NCI-H2081 treated with DMSO at 0.1 percent for 48 hours (cell line): ENCODE measurements around the gene EBI3.
"Not testable (repeated sequence)": the region's sequence is repeated elsewhere in the genome, so short reads cannot be mapped to it uniquely, and the experiment has no call there.

Experiments
- DNase-seq: peaks from one replicate; lab custom pipeline; 2025; lab: John Stamatoyannopoulos, UW

The EBI3 gene

DNA sequence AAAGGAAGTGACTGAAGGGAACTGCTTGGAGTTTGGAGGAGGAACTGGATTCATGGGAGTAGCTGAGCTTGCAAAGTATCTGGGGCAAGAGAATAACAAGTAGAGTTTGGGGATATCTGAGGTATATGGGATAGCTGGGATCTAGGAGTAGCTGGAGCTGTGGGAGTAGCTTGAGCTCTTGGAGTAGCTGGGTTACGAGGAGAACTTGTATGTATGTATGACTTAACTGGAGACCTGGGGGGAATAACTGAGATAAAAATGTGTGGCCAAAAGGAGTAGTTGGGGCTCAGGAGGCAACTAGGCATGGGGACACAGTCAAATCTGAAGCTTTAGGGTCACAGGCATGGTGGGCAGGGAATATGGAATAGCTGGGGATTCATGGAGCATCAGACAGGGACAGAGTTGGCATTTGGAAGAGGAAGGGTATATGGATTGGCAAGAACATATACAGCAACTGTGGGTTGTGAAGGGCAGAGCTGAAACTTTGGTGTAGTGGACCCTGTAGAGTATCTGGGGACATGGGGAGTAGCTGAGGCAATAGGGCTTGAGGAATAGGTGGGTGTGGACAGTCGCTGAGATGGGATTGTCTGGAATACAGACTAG lies 28.3 kb upstream of the EBI3 start:
- DNase-seq, result no peak

DNA sequence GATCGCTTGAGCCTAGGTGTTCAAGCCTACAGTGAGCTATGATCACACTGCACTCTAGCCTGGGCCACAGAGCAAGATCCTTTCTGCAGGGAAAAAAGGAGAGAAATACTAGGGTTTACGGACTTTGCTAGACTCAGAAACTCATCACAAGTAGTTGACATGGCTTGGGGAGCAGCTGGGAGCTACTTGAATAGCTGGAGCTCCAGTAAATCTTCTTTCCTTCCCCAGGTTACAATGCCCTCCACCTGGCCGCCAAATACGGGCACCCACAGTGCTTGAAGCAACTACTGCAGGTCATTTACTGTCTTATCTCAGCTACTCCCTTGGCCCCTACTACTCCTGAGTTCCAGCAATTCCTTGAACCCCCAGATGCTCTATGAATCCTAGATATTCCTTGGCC lies 27.5 kb upstream of the EBI3 start:
- no peak for DNase-seq

DNA sequence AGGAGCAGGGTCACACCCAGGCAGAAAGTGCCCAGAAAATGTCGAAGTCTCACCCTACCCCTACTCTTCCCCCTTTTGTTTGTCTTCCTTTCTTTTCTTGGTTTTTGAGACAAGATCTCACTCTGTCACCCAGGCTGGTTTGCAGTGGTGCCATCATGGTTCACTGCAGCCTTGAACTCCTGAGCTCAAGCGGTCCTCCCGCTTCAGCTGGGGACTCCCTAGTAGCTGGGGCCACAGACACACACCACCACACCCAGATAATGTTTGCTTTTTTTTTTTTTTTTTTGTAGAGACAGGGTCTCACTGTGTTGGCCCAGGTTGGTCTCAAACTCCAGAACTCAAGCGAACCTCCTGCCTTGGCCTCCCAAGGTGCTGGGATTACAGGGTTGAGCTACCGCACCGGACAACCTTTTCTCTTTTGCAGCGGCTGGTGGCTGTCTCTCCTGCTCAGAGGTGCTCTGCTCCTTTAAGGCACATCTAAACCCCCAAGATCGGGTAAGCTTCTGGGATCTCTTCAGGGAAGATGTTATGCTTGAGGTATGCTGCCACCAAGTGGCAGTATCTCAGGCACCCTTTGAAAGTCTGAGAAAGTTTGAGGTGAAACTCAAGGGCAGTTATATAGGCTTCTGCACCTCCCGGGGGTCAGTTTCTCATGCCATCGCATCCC lies 22.4 kb upstream of the EBI3 start:
- no peak for DNase-seq

DNA sequence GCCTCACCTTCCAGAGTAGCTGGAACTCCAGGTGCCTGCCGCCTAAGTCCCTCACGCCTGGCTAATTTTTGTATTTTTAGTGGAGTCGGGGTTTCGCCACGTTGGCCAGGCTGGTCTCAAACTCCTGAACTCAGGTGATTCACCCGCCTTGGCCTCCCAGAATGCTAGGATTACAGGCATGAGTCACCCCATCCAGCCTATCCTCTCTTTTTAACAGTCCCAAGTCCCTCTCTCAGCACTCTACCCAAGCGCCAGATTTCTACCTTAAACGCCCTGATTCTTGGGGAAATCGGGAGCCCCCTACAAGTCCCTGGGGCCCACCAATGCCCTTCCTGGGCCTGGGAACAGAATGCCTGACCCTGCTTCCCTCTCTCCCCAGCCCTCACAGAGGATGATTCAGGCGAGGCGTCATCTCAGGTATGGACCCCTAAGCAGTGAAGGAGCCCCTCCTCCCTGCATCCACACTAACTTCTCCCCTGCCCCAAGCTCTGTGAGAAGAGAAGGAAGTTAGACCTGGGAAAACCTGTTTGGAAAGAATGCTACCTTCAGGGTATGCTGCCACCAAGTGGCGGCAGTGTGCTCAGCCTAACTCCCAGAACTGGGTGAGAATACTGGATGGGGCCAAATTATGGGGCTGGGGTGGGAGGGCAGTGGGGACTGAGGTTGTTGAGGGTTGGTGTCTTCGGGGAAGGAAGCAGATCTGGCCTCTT lies 20.8 kb upstream of the EBI3 start:
- DNase-seq, result no peak

DNA sequence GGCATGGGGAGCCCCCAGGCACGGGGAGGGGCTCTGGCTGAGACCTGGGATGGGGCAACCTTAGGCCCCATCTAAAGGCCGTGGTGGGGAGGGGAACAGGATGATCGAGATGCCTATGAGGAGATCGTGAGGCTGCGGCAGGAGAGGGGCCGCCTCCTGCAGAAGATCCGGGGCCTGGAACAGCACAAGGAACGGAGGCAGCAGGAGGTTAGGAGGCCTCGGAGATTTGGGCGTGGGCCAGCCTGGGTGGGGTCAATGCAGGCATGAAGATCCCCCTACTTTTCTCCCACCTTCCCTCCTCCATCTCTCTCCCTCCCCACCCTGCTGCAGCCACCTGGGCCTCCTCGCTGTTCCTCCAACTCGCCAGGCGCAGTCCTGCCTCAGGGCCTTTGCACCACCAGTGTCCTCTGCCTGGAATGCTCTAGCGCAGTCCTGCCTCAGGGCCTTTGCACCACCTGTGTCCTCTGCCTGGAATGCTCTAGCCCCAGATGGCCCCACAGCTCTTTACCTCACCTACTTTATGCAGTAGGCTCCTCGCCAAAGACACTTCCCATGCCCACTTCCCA lies 19.1 kb upstream of the EBI3 start:
- no peak for DNase-seq

DNA sequence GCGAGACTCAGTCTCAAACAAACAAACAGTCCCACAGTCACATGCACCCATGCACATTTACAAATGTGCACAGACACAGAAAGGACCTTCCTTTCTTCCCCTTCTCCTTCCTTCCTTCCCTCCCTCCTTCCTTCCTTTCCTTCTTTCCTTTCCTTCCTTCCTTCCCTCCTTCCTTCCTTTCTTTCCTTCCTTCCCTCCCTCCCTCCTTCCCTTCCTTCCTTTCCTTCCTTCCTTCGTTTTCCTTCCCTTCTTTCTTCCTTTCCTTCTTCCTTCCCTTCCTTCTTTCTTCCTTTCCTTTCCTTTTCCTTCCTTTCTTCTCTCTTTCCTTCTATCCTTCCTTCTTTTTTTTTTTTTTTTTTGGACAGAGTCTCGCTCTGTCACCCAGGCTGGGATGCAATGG lies 16.2 kb upstream of the EBI3 start:
- no peak for DNase-seq

DNA sequence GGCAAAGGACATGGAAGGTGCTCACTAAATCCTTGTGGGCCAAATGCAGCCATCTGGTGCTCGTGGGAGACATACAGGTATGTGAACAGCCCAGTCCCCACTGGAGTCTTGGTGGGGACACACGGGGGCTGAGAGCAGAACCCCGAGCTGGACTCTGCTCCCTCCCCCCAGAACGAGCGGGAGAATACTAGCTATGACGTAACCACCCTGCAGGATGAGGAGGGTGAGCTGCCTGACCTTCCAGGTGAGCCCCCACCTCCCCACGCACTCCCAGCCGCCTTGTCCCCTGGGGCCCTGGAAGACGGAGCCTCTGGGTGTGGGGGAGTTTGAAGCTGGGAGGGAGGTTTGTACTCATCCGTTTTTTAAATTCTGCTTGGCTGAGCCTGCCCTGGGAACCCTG lies 13.5 kb upstream of the EBI3 start:
- no peak for DNase-seq

DNA sequence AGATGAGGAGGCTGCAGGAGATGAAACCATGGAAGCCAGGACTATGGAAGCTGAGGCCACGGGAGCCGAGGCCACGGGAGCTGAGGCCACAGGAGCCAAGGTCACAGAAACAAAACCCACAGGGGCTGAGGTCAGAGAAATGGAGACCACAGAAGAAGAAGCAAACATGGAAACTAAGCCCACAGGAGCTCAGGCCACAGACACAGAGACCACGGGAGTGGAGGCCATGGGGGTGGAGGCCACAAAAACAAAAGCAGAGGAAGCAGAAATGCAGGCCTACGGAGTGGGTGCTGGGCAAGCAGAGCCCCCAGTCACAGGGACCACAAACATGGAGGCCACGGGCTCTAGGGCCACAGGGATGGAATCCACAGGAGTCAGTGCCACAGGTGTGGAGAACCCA lies 12.5 kb upstream of the EBI3 start:
- DNase-seq, result no peak

DNA sequence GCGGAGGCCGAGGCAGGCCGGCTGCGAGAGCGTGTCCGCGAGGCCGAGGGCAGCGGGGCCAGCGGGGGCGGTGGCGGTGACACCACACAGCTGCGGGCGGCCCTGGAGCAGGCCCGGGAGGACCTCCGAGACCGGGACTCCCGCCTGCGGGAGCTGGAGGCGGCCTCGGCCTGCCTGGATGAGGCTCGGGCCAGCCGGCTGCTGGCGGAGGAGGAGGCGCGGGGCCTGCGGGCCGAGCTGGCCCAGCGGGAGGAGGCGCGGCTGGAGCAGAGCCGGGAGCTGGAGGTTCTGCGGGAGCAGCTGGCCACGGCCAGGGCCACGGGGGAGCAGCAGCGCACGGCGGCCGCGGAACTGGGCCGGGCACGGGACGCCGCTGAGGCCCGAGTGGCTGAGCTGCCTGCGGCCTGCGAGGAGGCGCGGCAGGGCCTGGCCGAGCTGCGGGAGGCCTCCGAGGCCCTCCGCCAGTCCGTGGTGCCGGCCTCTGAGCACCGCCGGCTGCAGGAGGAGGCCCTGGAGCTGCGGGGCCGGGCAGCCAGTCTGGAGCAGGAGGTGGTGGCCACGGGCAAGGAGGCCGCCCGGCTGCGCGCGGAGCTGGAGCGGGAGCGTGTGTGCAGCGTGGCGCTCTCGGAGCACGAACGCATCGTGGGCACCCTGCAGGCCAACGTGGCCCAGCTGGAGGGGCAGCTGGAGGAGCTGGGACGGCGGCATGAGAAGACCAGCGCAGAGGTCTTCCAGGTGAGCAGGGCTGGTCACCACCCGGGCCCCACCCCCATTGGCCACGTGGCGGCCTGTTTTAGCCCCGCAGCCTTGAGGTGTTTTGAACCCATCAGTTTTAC lies 11.7 kb upstream of the EBI3 start:
- DNase-seq, result no peak

DNA sequence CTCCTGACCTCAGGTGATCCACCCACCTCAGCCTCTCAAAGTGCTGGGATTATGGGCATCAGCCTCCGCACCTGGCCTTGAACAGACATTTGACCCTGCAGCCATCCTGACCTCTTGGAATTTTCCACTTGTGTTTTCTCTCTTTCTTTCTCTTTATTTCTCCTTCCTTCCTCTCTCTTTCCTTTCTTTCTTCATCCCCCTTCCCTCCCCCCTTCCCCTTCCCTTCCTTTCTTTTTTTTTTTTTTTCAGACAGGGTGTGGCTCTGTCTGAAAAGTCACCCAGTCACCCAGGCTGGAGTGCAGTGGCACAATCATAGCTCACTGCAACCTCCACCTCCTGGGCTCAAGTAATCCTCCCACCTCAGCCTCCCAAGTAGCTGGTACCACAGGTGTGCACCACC lies 10.8 kb upstream of the EBI3 start:
- not testable (repeated sequence) for DNase-seq

DNA sequence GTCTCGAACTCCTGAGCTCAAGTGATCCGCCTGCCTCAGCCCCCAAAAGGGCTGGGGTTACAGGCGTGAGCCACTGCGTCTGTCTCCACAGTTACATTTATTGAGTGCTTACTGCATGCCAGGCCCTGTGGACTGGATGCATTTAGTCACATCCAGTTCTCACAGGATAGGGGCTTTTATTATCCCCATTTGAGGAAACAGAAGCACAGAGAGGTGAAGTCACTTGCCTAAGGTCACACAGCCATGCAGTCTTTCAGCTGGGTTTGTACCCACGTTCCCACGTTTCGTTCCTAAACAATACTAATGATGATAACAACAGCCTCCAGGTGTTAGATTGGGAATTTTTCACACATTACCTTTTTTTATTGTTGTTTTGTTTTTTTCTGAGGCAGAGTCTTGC lies 9.1 kb upstream of the EBI3 start:
- no peak for DNase-seq

DNA sequence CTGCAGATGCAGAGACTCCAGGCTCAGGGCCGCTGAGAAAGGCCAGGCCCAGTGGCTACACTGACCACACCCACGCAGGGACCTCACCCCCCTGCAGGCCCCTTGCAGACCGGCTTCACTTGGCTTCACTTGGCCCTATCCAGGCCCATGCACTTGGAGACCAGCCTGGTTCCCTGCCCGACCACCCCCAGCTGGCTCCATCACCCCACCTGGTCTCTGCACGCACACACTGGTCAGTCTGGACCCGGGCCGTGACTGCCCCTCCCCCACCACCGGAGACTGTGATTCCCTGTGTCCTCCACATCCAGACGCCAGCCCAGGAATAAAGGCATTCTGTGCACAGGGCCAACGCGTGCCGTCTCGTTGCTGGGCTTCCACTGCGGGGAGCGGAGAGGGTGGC lies 4.9 kb upstream of the EBI3 start:
- no peak for DNase-seq

DNA sequence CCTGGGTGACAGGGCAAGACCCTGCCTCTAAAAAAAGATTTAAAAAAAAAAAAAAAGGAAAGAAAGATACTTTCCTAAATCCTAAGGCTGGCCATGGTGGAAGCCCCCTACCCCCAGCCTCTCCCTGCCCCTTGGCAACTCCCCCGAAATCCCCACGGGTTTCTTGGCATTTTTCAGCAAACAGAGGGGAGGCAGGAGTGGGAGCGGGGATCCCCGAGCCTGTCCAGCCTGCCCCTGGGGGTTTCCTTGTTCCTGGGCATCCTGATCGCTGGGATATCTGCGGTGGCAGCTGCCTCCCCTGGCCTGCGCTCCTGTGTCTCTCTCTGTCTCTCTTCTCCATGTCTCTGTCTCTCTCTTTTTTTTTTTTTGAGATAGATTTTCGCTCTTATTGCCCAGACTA lies 3.4 kb upstream of the EBI3 start:
- DNase-seq, result no peak

DNA sequence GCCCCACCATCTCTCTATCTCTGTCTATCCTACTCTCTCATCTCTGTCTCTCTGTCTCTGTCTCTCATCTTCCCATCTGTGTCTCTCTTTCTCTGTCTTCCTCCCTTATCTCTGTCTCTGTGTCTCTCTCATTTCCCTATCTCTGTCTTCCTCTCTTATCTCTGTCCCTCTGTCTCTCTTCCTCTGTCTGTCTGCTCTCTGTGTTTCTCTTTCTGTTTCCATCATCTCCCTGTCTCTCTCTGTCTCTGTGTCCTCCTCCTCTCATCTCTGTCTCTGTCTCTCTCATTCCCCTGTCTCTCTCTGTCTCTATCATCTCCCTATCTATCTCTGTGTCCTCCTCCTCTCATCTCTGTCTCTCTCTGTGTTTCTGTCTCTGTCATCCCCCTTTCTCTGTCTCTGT lies 1.6 kb upstream of the EBI3 start:
- no peak for DNase-seq

DNA sequence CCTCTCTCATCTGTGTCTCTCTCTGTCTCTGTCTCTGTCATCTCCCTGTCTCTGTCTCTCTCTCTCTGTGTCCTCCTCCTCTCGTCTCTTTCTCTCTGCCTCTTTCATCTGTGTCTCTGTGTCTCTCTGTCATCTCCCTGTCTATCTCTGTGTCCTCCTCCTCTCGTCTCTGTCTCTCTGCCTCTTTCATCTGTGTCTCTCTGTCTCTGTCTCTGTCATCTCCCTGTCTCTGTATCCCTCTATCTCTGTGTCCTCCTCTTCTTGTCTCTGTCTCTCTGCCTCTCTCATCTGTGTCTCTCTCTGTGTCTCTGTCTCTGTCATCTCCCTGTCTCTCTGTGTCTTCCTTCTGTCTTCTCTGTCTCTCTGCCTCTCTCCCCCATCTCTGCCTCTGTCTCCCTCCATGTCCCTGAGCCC lies 551 bp upstream of the EBI3 start:
- no peak for DNase-seq

DNA sequence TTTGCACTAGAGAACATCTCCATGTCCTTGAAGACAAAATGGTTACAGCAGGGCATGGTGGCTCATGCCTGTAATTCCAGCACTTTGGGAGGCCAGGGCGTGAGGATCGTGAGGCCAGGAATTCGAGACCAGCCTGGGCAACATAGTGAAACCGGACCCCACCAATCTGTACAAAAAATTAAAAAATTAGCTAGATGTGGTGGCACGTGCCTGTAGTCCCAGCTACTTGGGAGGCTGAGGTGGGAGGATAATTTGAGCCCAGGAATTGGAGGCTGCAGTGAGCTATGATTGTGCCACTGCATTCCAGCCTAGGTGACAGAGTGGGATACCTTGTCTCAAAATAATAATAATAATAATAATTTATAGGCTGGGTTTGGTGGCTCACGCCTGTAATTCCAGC lies 914 bp downstream of the EBI3 start:
- not testable (repeated sequence) for DNase-seq

DNA sequence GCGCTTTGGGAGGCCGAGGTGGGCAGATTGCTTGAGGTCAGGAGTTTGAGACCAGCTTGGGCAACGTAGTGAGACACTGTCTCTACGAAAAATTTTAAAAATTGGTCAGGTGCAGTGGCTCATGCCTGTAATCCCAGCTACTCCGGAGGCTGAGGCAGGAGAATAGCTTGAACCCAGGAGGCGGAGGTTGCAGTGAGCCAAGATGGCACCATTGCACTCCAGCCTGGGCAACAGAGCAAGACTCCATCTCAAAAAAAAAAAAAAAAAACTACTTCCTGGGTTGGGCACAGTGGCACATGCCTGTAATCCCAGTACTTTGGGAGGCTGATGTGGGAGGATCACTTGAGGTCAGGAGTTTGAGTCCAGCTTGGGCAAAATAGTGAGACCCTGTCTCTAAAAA lies 2.2 kb downstream of the EBI3 start:
- not testable (repeated sequence) for DNase-seq

DNA sequence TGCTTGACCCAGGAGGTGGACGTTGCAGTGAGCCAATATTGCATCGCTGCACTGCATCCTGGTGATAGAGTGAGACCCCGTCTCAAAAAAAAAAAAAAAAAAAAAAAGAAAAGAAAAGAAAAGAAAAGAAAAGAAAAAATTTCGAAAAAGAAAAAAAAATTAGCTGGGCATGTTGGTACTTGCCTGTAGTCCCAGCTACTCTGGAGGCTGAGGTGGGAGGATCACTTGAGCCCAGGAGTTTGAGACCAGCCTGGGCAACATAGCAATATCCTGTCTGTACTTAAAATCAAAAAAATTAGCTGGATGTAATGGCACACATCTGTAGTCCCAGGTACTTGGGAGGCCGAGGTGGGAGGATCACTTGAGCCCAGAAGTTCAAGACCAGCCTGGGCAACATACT lies 2.8 kb downstream of the EBI3 start:
- not testable (repeated sequence) for DNase-seq

DNA sequence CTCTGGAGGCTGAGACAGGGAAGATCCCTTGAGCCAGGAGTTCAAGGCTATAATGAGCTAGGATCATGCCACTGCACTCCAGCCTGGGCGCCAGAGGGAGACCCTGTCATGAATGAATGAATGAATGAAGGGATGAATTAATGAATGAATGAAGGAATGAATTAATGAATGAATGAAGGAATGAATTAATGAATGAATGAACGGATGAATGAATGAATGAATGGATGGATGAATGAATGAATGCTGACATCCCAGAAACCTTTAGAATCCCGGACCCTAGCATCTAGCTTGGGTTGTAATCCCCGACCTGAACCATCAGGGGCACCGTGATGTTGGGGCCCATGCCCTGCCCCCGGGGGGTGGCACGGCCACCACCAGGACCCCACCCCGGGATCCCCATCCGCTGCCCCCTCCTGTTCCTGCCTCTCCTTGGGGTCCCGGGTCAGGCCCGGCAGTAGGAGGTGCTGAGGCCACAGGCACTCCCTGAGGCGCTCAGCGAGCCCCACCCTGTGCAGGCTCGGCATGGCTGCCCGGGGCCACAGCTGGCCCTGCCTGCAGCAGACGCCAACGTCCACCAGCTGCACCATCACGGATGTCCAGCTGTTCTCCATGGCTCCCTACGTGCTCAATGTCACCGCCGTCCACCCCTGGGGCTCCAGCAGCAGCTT lies 3.4 kb downstream of the EBI3 start:
- no peak for DNase-seq

DNA sequence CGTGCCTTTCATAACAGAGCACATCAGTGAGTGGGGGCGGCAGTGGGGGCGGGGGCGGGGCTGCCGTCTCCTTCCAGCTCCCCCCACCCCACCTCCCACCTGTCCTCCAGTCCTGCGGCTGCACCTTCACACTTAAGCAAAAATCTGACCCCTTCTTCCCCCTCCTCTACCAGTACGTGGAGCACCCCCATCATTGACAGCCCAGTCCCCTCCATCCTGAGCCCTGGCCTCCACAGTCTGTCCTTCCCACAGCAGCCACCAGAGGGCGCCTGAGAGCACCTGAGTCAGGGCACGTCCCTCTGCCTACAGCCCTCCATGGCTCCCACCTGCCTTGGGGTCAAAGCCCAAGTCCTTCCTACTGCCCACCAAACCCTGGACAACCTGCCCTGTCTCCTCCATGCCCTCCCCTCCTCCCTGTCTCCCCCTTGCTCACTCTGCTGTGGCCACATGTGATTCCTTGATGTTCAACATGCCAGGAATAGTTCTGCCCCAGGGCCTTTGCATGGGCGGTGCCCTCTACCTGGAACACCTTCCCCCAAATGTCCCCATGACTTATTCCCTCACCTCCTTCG lies 4.0 kb downstream of the EBI3 start:
- DNase-seq, result no peak

DNA sequence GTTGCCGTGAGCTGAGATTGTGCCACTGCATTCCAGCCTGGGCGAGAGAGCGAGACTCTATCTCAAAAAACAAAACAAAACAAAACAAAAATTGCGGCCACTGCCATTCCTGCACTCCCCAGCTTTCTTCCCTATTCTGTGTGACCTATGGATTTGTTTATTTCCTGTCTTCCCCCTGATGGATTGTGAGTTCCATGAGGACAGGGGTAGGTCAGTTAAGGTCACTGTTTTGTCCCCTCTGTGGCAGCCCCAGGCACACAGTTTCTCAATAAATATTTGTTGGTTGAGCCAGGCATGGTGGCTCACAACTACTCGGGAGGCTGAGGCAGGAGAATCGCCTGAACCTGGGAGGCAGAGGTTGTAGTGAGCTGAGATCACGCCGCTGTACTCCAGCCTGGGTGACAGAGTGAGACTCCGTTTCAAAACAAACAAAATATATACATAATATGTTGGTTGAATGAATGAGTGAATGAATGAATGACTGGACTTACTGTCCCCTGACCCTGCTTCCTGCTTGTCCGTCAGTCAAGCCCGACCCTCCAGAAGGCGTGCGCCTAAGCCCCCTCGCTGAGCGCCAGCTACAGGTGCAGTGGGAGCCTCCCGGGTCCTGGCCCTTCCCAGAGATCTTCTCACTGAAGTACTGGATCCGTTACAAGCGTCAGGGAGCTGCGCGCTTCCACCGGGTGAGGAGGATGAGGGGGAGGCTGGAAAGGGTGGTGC lies 5.0 kb downstream of the EBI3 start:
- no peak for DNase-seq
